ENCODE results near the gene CES2.

The CES2 gene

DNA sequence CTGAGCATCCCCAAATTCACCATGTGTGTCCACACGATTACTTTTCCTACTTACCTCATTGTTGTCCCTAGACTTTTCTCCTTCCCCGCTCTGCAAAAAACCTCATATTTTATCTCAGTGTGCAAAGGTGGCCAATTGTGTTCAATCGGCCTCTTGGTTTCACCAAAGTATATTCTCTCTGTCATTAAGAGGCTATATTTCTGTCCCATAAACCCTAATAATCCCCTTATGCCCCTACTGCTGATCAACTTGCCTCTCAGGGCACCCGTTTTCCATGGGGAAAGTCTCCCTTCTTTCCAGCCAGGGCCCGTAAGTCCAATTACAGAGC is 11.6 kb downstream of the CES2 start:
- TF ChIP-seq, protein P1, sequence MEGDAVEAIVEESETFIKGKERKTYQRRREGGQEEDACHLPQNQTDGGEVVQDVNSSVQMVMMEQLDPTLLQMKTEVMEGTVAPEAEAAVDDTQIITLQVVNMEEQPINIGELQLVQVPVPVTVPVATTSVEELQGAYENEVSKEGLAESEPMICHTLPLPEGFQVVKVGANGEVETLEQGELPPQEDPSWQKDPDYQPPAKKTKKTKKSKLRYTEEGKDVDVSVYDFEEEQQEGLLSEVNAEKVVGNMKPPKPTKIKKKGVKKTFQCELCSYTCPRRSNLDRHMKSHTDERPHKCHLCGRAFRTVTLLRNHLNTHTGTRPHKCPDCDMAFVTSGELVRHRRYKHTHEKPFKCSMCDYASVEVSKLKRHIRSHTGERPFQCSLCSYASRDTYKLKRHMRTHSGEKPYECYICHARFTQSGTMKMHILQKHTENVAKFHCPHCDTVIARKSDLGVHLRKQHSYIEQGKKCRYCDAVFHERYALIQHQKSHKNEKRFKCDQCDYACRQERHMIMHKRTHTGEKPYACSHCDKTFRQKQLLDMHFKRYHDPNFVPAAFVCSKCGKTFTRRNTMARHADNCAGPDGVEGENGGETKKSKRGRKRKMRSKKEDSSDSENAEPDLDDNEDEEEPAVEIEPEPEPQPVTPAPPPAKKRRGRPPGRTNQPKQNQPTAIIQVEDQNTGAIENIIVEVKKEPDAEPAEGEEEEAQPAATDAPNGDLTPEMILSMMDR (conservative IDR thresholded peaks at IDR 0.05; ENCODE audit: low read length): no peak
- TF ChIP-seq EZH2phosphoT487 (IDR thresholded peaks at IDR 0.05; ENCODE audit: borderline replicate concordance): no peak
- no peak overlapping the region for H3K4me2 ChIP-seq (ENCODE audit: low read depth, low read length, poor library complexity, severe bottlenecking)

DNA sequence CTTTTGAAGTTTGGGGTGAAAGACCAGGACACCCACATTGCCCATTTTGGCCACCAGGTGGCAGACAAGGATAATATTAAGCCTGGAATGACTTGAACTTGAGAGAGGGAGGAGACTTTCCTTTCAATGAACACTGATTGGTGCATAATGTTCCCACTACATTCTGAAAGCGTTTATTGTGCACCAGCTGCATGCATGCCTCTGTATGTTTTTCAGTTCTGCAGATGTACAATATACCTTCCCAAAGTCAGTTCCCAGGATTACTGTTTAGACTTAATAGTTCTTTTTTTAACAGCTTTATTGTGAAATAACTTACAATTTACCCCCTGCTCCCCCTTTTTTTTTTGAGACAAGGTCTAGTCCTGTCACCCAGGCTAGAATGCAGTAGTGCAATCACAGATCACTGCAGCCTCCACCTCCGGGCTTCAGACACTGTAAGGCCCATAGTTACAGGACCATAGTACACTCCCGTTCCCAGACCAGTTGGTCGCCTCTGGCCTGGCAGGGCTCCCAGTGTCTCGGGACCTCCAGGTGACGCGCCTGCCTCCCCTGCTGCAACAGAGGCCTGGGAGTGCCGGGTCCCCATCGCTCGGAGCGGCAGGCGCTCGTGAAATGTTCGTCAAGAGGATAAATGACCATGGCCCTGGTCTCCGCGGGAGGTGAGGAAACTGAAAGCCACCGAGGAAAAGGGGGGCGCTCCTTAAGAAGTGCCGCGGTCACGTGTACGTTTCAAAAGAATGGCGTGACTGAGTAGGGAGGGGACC is 12.2 kb downstream of the CES2 start:
- Histone ChIP-seq H3K36me3 (ENCODE audit: insufficient read depth, low read length) (no peaks in the 10 kb centered on the region), H3K9me3 (ENCODE audit: insufficient read depth, low read depth, low read length) (no peaks in the 10 kb centered on the region), H3K4me3 (ENCODE audit: low read length, poor library complexity, severe bottlenecking) (peak overlapping the region; percentile 70), H3K9me2 (replicated peaks; ENCODE audit: low read depth, low read length) (no peaks in the 10 kb centered on the region), H3K79me2 (ENCODE audit: insufficient read depth, low read length) (no peaks in the 10 kb centered on the region), H4K20me1 (ENCODE audit: insufficient read depth, low read length, poor library complexity, severe bottlenecking) (no peaks in the 10 kb centered on the region), H2AFZ (ENCODE audit: low read length) (peak overlapping the region; percentile 86), H3K27me3 (ENCODE audit: insufficient read depth, low read length, poor library complexity, severe bottlenecking) (no peaks in the 10 kb centered on the region), H3F3A (ENCODE audit: low read depth) (no peaks in the 10 kb centered on the region), H3K9ac (ENCODE audit: low read depth, low read length, poor library complexity, severe bottlenecking) (peak overlapping the region; percentile 52), H3K4me2 (ENCODE audit: low read depth, low read length, poor library complexity, severe bottlenecking) (peak overlapping the region; percentile 87), H3K4me1 (ENCODE audit: insufficient read depth, low read length, poor library complexity, severe bottlenecking) (no peaks in the 10 kb centered on the region)
- TF ChIP-seq, protein P1 (conservative IDR thresholded peaks at IDR 0.05; ENCODE audit: low read length): peak; percentile 93
- no peak for TF ChIP-seq EZH2phosphoT487 (IDR thresholded peaks at IDR 0.05; ENCODE audit: borderline replicate concordance)

More for the DNA sequence above, 11.6 kb downstream of the CES2 start:
- H3K9me2 ChIP-seq (replicated peaks; ENCODE audit: low read depth, low read length): no peaks in the 10 kb centered on the region
- no peaks in the 10 kb centered on the region for H3K9me3 ChIP-seq (ENCODE audit: insufficient read depth, low read depth, low read length)
- no peaks in the 10 kb centered on the region for H3F3A ChIP-seq (ENCODE audit: low read depth)
- H3K4me3 ChIP-seq (ENCODE audit: low read length, poor library complexity, severe bottlenecking): no peak overlapping the region
- no peak overlapping the region for H2AFZ ChIP-seq (ENCODE audit: low read length)
- peaks cover 5% of the 10 kb centered on the region; the same call in 1 of the 2 replicates for H3K36me3 ChIP-seq (ENCODE audit: insufficient read depth, low read length)
- H3K9ac ChIP-seq (ENCODE audit: low read depth, low read length, poor library complexity, severe bottlenecking): no peak overlapping the region
- no peaks in the 10 kb centered on the region for H3K79me2 ChIP-seq (ENCODE audit: insufficient read depth, low read length)
- no peaks in the 10 kb centered on the region for H3K4me1 ChIP-seq (ENCODE audit: insufficient read depth, low read length, poor library complexity, severe bottlenecking)
- H3K27me3 ChIP-seq (ENCODE audit: insufficient read depth, low read length, poor library complexity, severe bottlenecking): no peaks in the 10 kb centered on the region
- H4K20me1 ChIP-seq (ENCODE audit: insufficient read depth, low read length, poor library complexity, severe bottlenecking): no peaks in the 10 kb centered on the region

DNA sequence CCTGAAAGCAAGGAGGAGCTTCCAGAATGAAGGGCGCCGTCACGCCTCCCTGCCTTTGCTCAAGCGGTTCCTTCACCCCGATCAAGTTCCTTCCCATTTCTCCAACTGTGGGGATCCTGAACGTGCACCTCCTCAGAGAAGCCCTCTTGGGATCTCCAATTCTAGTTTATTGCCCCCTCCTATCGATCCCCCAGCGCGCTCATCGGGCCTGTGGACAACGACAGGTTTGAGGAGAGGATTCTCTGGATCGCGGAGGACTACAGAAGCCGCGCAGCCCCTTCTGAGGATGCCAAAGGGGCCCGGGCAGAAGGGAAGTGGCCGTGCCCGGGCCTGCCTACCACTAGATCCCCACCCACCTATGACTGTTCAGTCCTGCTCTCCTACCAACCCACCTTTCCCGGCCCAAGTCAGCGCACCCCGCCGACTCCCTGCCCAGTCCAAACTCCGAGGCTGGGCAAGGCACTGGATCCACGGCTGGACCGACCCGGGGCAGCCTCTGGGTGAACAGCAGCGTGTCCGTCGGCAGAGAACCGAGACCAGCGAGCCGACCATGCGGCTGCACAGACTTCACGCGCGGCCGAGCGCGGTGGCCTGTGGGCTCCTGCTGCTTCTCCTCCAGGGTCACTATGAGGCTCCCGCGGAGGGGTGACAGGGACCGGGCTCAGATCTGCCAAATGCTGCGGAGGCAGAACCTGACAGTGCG is 13.0 kb downstream of the CES2 start:
- H3K9ac ChIP-seq (ENCODE audit: low read depth, low read length, poor library complexity, severe bottlenecking): peak overlapping the region; percentile 52
- TF ChIP-seq EZH2phosphoT487 (IDR thresholded peaks at IDR 0.05; ENCODE audit: borderline replicate concordance): no peak
- TF ChIP-seq, protein P1 (conservative IDR thresholded peaks at IDR 0.05; ENCODE audit: low read length): no peak
- no peaks in the 10 kb centered on the region for H3K36me3 ChIP-seq (ENCODE audit: insufficient read depth, low read length)
- H4K20me1 ChIP-seq (ENCODE audit: insufficient read depth, low read length, poor library complexity, severe bottlenecking): no peaks in the 10 kb centered on the region
- no peaks in the 10 kb centered on the region for H3K79me2 ChIP-seq (ENCODE audit: insufficient read depth, low read length)
- peak overlapping the region; percentile 87 for H3K4me2 ChIP-seq (ENCODE audit: low read depth, low read length, poor library complexity, severe bottlenecking)
- H3K9me3 ChIP-seq (ENCODE audit: insufficient read depth, low read depth, low read length): no peaks in the 10 kb centered on the region
- no peaks in the 10 kb centered on the region for H3F3A ChIP-seq (ENCODE audit: low read depth)
- no peaks in the 10 kb centered on the region for H3K27me3 ChIP-seq (ENCODE audit: insufficient read depth, low read length, poor library complexity, severe bottlenecking)
- peak overlapping the region; percentile 86 for H2AFZ ChIP-seq (ENCODE audit: low read length)
- H3K9me2 ChIP-seq (replicated peaks; ENCODE audit: low read depth, low read length): no peaks in the 10 kb centered on the region
- H3K4me1 ChIP-seq (ENCODE audit: insufficient read depth, low read length, poor library complexity, severe bottlenecking): no peaks in the 10 kb centered on the region
- peak overlapping the region; percentile 70 for H3K4me3 ChIP-seq (ENCODE audit: low read length, poor library complexity, severe bottlenecking)
